OCI-LY7 (cell line): ENCODE data around the gene RIPK1. TPM values are rescaled to one million over a fixed set of nuclear protein-coding genes. Genes with fewer than 3 reads are reported as not detected.

Source experiments
- BruUV-seq: library from RNA; stranded (reverse); fragments of 400-500 nt; replicated peaks from 2 replicates; lab custom pipeline; 2021; lab: Mats Ljungman, UMichigan
- CTCF ChIA-PET: fragments of 300-600 bp; sonication (Branson Sonifier 250); formaldehyde crosslinking; loops from one replicate; lab custom pipeline; 2022; ENCODE audit warnings: antibody characterized with exemption; ENCODE audit not compliant: unreplicated experiment; lab: Charles Lee
- POLR2A ChIA-PET: fragments of 300-600 bp; sonication (Branson Sonifier 250); formaldehyde crosslinking; loops from one replicate; lab custom pipeline; 2022; ENCODE audit warnings: antibody characterized with exemption; lab: Charles Lee
- DNase-seq: peaks from one replicate; pipeline ENCODE4 v3.0.0-alpha.2; 2015; ENCODE audit warnings: low spot score
- H2AFZ ChIP-seq: fragments of 200-600 bp; sonication (generic), shearing (Covaris generic); 2 replicates; pipeline ENCODE4 v1.6.1; 2014; ENCODE audit warnings: mild to moderate bottlenecking, antibody characterized with exemption, low read length, moderate library complexity
- H3K27ac ChIP-seq: fragments of 200-600 bp; sonication (generic); 2 replicates; pipeline ENCODE4 v1.5.1; 2014; ENCODE audit warnings: mixed run types, low read depth, mild to moderate bottlenecking, moderate library complexity, low read length, inconsistent platforms; ENCODE audit not compliant: poor library complexity, severe bottlenecking
- H3K36me3 ChIP-seq: fragments of 200-600 bp; sonication (generic); 2 replicates; pipeline ENCODE4 v1.6.1; 2014; ENCODE audit warnings: mild to moderate bottlenecking, antibody characterized with exemption, low read length, moderate library complexity, mixed read lengths; ENCODE audit not compliant: insufficient read depth
- H3K4me1 ChIP-seq: fragments of 200-600 bp; sonication (generic); 2 replicates; pipeline ENCODE4 v1.5.1; 2014; ENCODE audit warnings: mild to moderate bottlenecking, low read length; ENCODE audit not compliant: insufficient read depth, poor library complexity, severe bottlenecking
- H3K4me2 ChIP-seq: fragments of 200-600 bp; sonication (generic); 2 replicates; pipeline ENCODE4 v1.6.1; 2014; ENCODE audit warnings: mild to moderate bottlenecking, low read length
- H3K4me3 ChIP-seq: fragments of 200-600 bp; sonication (generic); 2 replicates; pipeline ENCODE4 v1.5.1; 2014; ENCODE audit warnings: mild to moderate bottlenecking, low read depth, low read length; ENCODE audit not compliant: poor library complexity, severe bottlenecking
- H3K79me2 ChIP-seq: fragments of 200-600 bp; sonication (generic); 2 replicates; pipeline ENCODE4 v1.6.1; 2016; ENCODE audit warnings: low read depth, mild to moderate bottlenecking, low read length, moderate library complexity, mixed read lengths; ENCODE audit not compliant: insufficient read depth
- H3K9me2 ChIP-seq: fragments of 200-600 bp; sonication (generic); 2 replicates; pipeline ENCODE4 v1.6.1; 2016; ENCODE audit warnings: mild to moderate bottlenecking, low read length, mixed read lengths; ENCODE audit not compliant: insufficient read depth
- H3K9me3 ChIP-seq: fragments of 200-600 bp; sonication (generic); 2 replicates; pipeline ENCODE4 v1.6.1; 2014; ENCODE audit warnings: mild to moderate bottlenecking, mixed run types, low read length, mixed read lengths
- H4K20me1 ChIP-seq: fragments of 200-600 bp; sonication (generic); 2 replicates; pipeline ENCODE4 v1.6.1; 2014; ENCODE audit warnings: mild to moderate bottlenecking, antibody characterized with exemption, low read length, moderate library complexity, mixed read lengths; ENCODE audit not compliant: insufficient read depth
- EZH2phosphoT487 ChIP-seq: fragments of 200-600 bp; sonication (generic); IDR thresholded peaks from 2 replicates; pipeline ENCODE4 v1.6.1; 2018; ENCODE audit warnings: low read depth, borderline replicate concordance, mild to moderate bottlenecking, mixed run types, antibody characterized with exemption, low read length, moderate library complexity, mixed read lengths
- intact Hi-C: fragments of 100-400 bp; cut with micrococcal nuclease; formaldehyde crosslinking; loops from one replicate; pipeline ENCODE4 v1.10.0; 2022; ENCODE audit not compliant: unreplicated experiment
- total RNA-seq, 2 experiments: library from RNA; depleted of rRNA in 1 of 2; stranded (reverse); fragments of >200 nt in 1 of 2; shearing (Covaris generic) in 1 of 2; gene quantifications; 2 replicates each; pipeline ENCODE4 v1.2.3, GENCODE V29; 2014 to 2022
- TF ChIP-seq, protein P1 (sequence below): fragments of 200-600 bp; sonication (generic); conservative IDR thresholded peaks from 2 replicates; pipeline ENCODE4 v1.5.1; 2014; ENCODE audit warnings: mild to moderate bottlenecking, antibody characterized with exemption, low read length, moderate library complexity, mixed read lengths

Gene RIPK1
- total RNA-seq, 2 experiments from 2014 or later, result 7.5 to 8.4 TPM

DNA sequence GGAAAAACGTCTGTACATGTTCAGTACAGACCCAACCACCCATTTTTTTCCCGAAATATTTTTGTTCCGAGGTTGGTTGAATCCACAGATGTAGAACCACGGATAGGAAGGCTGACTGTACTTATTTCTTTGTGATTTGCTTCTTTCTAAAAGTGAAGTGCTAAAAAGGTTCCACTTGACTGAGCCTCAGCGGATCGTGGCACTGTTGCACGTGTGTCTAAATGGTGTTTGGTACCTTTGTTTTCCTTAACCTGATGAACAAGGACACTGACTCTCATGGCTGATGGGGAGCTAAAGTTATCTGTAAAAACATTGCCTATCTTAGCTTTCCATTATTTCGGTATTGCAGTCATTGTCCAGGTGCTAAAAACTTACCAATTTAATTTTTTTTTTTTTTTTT, 56.4 kb downstream of the RIPK1 start:
- DNase-seq, result peak; percentile 71
- Histone ChIP-seq H4K20me1 (no peaks in the 10 kb centered on the region), H3K36me3 (no peaks in the 10 kb centered on the region), H3K79me2 (no peaks in the 10 kb centered on the region), H3K9me3 (no peaks in the 10 kb centered on the region), H2AFZ (no peak overlapping the region), H3K4me3 (no peak overlapping the region), H3K27ac (no peak overlapping the region), H3K9me2 (no peaks in the 10 kb centered on the region), H3K4me2 (peak overlapping the region; percentile 62), H3K4me1 (peaks cover 25% of the 10 kb centered on the region)
- TF ChIP-seq, protein P1, sequence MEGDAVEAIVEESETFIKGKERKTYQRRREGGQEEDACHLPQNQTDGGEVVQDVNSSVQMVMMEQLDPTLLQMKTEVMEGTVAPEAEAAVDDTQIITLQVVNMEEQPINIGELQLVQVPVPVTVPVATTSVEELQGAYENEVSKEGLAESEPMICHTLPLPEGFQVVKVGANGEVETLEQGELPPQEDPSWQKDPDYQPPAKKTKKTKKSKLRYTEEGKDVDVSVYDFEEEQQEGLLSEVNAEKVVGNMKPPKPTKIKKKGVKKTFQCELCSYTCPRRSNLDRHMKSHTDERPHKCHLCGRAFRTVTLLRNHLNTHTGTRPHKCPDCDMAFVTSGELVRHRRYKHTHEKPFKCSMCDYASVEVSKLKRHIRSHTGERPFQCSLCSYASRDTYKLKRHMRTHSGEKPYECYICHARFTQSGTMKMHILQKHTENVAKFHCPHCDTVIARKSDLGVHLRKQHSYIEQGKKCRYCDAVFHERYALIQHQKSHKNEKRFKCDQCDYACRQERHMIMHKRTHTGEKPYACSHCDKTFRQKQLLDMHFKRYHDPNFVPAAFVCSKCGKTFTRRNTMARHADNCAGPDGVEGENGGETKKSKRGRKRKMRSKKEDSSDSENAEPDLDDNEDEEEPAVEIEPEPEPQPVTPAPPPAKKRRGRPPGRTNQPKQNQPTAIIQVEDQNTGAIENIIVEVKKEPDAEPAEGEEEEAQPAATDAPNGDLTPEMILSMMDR, result no peak
- TF ChIP-seq EZH2phosphoT487, result no peak
- CTCF ChIA-PET, result no interaction called here
- BruUV-seq, result no TSS peak
- POLR2A ChIA-PET, result interaction anchor here (0.7 kb wide), 3 partner anchors 49 to 1120 kb away, joined by 3 read pairs; no protein-coding TSS in a partner anchor
- intact Hi-C loops, result loop anchor here (5.0 to 10.0 kb wide), 3 partner anchors 113 to 608 kb away; no protein-coding TSS in a partner anchor

DNA sequence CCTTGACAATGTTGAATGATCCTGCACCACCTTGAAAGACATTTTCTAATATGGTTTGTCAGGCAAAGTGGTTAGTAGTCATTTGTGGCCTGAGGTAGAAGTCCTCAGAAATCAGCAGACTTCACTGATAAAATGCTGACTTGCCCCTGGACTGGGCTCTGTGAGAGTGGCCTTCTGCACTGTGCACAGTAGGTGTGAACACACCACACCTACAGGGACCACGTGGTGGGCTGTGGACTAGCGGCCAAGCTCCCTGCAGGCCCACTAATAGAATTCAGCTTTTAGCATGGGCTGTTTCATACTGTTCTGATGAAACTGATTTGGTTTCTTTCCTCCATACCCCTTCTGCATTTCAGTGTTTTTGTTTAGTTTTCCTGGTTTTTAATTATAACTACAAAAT, 57.5 kb downstream of the RIPK1 start:
- intact Hi-C loops, result loop anchor here (1.0 to 10.0 kb wide), 7 partner anchors 37 to 606 kb away; partner anchors contain the start of gene PSMG4
- POLR2A ChIA-PET, result interaction anchor here (0.6 to 1.0 kb wide), 5 partner anchors 10 to 137 kb away, joined by 3 to 5 read pairs (median 3); no protein-coding TSS in a partner anchor
- Histone ChIP-seq H3K9me2 (no peaks in the 10 kb centered on the region), H3K36me3 (no peaks in the 10 kb centered on the region), H4K20me1 (no peaks in the 10 kb centered on the region), H3K4me3 (no peak overlapping the region), H3K9me3 (no peaks in the 10 kb centered on the region), H2AFZ (no peak overlapping the region), H3K79me2 (no peaks in the 10 kb centered on the region), H3K27ac (no peak overlapping the region), H3K4me1 (peaks cover 25% of the 10 kb centered on the region), H3K4me2 (no peak overlapping the region)
- CTCF ChIA-PET, result interaction anchor here (0.5 kb wide), 1 partner anchor 121 kb away, joined by 3 read pairs; no protein-coding TSS in a partner anchor
- no TSS peak for BruUV-seq
- TF ChIP-seq EZH2phosphoT487, result no peak
- DNase-seq, result no peak

DNA sequence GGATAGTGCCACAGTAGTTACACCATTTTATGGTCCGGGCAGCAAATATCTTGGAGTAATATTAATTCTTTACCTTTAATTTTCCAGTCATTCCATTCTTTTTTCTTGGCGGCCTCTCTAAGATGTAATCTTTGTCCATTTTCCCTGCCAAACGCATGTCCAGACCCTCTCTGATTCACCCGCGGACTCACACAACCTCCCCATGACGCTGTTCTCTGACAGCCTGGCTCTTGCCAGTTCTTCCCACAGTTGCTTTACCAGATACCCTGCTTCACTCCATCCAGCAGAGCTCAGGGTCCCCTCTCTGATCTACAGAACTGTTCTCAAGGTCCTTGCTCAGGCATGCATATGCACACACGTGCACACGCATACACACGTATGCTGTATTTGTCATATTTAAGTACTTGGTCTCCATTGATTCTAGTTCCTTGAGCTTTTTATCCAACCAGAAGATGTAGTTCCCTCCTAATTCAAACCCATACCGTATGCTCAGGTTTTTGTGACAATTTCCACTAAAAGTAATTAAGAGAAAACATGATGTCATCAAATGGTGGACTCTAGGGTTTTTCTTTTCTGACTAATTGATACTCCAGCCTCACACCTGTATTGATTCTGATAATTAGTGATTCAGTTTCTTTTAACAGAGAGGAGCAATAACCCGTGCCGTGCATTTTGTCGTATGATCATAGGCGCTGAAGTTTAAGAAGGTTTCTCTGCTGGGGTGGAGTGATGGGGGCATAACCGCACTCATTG, 60.2 kb downstream of the RIPK1 start:
- no peak for DNase-seq
- no peak overlapping the region for H3K27ac ChIP-seq
- intact Hi-C loops, result loop anchor here (5.0 to 10.0 kb wide), 3 partner anchors 109 to 604 kb away; no protein-coding TSS in a partner anchor
- H3K9me2 ChIP-seq, result no peaks in the 10 kb centered on the region
- no peak overlapping the region for H3K4me2 ChIP-seq
- CTCF ChIA-PET, result no interaction called here
- H3K4me1 ChIP-seq, result peaks cover 25% of the 10 kb centered on the region
- no TSS peak for BruUV-seq
- no peaks in the 10 kb centered on the region for H3K79me2 ChIP-seq
- no peak overlapping the region for H3K4me3 ChIP-seq
- H3K9me3 ChIP-seq, result no peaks in the 10 kb centered on the region
- POLR2A ChIA-PET, result interaction anchor here (0.6 kb wide), 1 partner anchor 593 kb away, joined by 4 read pairs; no protein-coding TSS in a partner anchor
- no peak for TF ChIP-seq EZH2phosphoT487
- TF ChIP-seq, protein P1, result no peak
- H2AFZ ChIP-seq, result no peak overlapping the region
- no peaks in the 10 kb centered on the region for H4K20me1 ChIP-seq
- H3K36me3 ChIP-seq, result no peaks in the 10 kb centered on the region
